K562 (cell line): Measurements from ENCODE around the gene NECAB3. TPM values are rescaled to one million over a fixed set of nuclear protein-coding genes. Genes with fewer than 3 reads are reported as not detected.
A peak's percentile ranks its signal among the peaks of the same experiment; 100 is the strongest.

ENCODE experiments used
- BACH1 ChIP-seq: fragments of 200-800 bp; sonication (Bioruptor generic); IDR thresholded peaks from 2 replicates; pipeline ENCODE4 v1.6.1; 2016; ENCODE audit warnings: missing genetic modification characterization, missing compliant biosample characterization
- CC2D1A ChIP-seq: fragments of 450-650 bp; IDR thresholded peaks from 2 replicates; pipeline ENCODE4 v1.6.1; 2017; ENCODE audit warnings: mild to moderate bottlenecking
- CCNT2 ChIP-seq: IDR thresholded peaks from 2 replicates; pipeline ENCODE4 v1.6.1; 2011; ENCODE audit warnings: borderline replicate concordance, low read depth, mild to moderate bottlenecking, moderate library complexity, mixed read lengths, low read length; ENCODE audit not compliant: insufficient read length; ENCODE audit errors: extremely low read depth
- COPS2 ChIP-seq: fragments of 450-650 bp; conservative IDR thresholded peaks from 2 replicates; pipeline ENCODE4 v1.6.1; 2016; ENCODE audit warnings: mild to moderate bottlenecking, moderate library complexity
- ELF1 ChIP-seq: fragments of 200-800 bp; sonication (Bioruptor generic); IDR thresholded peaks from 2 replicates; pipeline ENCODE4 v1.6.1; 2016; ENCODE audit warnings: missing genetic modification characterization, missing compliant biosample characterization
- MED1 ChIP-seq: sonication (generic); formaldehyde crosslinking; IDR thresholded peaks from 2 replicates; pipeline ENCODE4 v1.8.1; 2023; ENCODE audit warnings: missing genetic modification reagents, borderline replicate concordance
- MTA3 ChIP-seq: fragments of 450-650 bp; formaldehyde crosslinking; IDR thresholded peaks from 2 replicates; pipeline ENCODE4 v1.6.1; 2017; ENCODE audit warnings: mild to moderate bottlenecking, borderline replicate concordance
- NR3C1 ChIP-seq: sonication (generic); formaldehyde crosslinking; IDR thresholded peaks from 2 replicates; pipeline ENCODE4 v1.8.1; 2022; ENCODE audit warnings: missing genetic modification reagents
- SOX6 ChIP-seq: fragments of 450-650 bp; IDR thresholded peaks from 2 replicates; pipeline ENCODE4 v1.6.1; 2014; ENCODE audit warnings: mild to moderate bottlenecking
- ZNF12 ChIP-seq: sonication (generic); formaldehyde crosslinking; IDR thresholded peaks from 2 replicates; pipeline ENCODE4 v1.4.0; 2020; ENCODE audit warnings: mild to moderate bottlenecking, missing genetic modification reagents
- ZNF184 ChIP-seq: sonication (generic); formaldehyde crosslinking; IDR thresholded peaks from 2 replicates; pipeline ENCODE4 v1.5.0; 2020; ENCODE audit warnings: missing genetic modification reagents
- ZNF444 ChIP-seq: fragments of 250-450 bp; sonication (Bioruptor Pico); IDR thresholded peaks from 2 replicates; pipeline ENCODE4 v1.4.0; 2020; ENCODE audit warnings: mild to moderate bottlenecking, moderate library complexity
- ZNF583 ChIP-seq: fragments of 250-450 bp; sonication (Bioruptor Pico); IDR thresholded peaks from 2 replicates; pipeline ENCODE4 v1.4.0; 2020
- polyA plus RNA-seq, 8 experiments: library from polyadenylated mRNA; depleted of rRNA in 4 of 8; stranded (reverse) in 5 of 8; unstranded in 3 of 8; fragments of >200 nt; fragmentation: Nextera tagmentation in 2 of 8; fragmentation: Illumina TruSeq in 1 of 8; extraction: Ambion mirVana in 2 of 8; extraction: Trizol in 1 of 8; gene quantifications; 2 replicates each; pipeline versions ENCODE4 v1.2.1 to v1.2.3, GENCODE V29; 2011 to 2014; ENCODE audit warnings: inconsistent platforms in 1 of 8, missing spikeins in 1 of 8
- total RNA-seq, 7 experiments: library from RNA; depleted of rRNA in 6 of 7; stranded (reverse); fragments of >200 nt in 6 of 7; fragmentation: Illumina TruSeq in 2 of 7; extraction: Trizol in 2 of 7; gene quantifications; 2 replicates each; pipeline versions ENCODE4 v1.2.1 to v1.2.3, GENCODE V29; 2011 to 2021; ENCODE audit warnings: low replicate concordance in 1 of 7
- TF ChIP-seq, protein P1 (sequence below): IDR thresholded peaks from 2 replicates; pipeline ENCODE4 v1.6.1; 2011; ENCODE audit not compliant: insufficient read length; ENCODE audit errors: extremely low read depth
- TF ChIP-seq, protein P2 (sequence below): IDR thresholded peaks from 3 replicates; pipeline ENCODE4 v1.6.1; 2011; ENCODE audit warnings: borderline replicate concordance, mild to moderate bottlenecking; ENCODE audit not compliant: insufficient read length, insufficient read depth
- TF ChIP-seq, protein P3 (sequence below): fragments of 250-450 bp; sonication (Bioruptor Pico); IDR thresholded peaks from 2 replicates; pipeline ENCODE4 v1.5.1; 2021; ENCODE audit warnings: mild to moderate bottlenecking
- TF ChIP-seq, protein P4 (sequence below): fragments of 250-450 bp; sonication (Bioruptor Pico); IDR thresholded peaks from 2 replicates; pipeline ENCODE4 v1.5.0; 2021

Gene NECAB3
- total and polyA plus RNA-seq, 9 of the 15 experiments (the other 6 are each of a cell fraction or from before 2014, with no cell fraction given), result 0.94 to 63.3 (median 31.5) TPM

DNA sequence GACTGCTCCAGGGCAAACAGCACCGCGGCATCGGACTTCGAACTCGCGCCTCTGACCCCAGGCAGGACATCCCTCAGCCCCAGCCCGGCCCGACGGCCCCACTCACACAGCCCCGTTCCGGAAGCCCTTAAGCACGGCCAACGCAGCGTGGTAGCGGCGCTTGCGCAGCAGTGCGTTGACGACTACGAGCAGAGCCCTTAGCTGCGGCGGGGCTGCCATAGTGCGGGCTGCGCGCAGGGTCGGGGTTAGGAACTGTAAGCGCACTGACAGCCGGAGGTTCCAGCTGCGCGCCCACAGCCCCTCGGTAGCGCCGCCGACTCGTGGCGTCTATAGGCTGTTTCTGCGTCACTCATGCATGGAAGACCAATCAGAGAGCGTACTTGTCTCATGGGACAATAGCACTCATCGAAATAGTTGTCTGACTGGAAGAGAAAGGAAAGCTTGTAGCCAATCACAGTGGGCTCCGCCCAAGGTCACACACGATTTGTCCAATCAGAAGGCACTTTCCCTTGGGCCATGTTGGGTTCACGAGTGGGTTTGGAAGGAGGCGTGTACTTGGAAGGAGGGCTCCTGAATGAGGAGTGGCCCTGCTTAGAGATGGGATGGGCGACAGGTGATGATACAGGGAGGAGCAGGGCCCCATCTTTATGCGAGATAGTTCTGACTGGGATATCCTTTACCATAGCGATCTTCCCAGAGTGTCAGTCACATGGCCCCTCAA is 45.9 kb upstream of the NECAB3 start, which contains the start of gene PXMP4 (continued):
- TF ChIP-seq, protein P1, sequence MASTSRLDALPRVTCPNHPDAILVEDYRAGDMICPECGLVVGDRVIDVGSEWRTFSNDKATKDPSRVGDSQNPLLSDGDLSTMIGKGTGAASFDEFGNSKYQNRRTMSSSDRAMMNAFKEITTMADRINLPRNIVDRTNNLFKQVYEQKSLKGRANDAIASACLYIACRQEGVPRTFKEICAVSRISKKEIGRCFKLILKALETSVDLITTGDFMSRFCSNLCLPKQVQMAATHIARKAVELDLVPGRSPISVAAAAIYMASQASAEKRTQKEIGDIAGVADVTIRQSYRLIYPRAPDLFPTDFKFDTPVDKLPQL, result no peak
- no peak for TF ChIP-seq ZNF184 (CRISPR knock-in tag)
- TF ChIP-seq ELF1 (tag), result no peak
- 0 out of 2 replicates have a peak, but pooled peaks have one; percentile 42 for TF ChIP-seq ZNF583 (CRISPR knock-in tag)
- TF ChIP-seq SOX6, result no peak
- TF ChIP-seq BACH1 (tag), result 0 out of 2 replicates have a peak, but pooled peaks have one; percentile 46
- TF ChIP-seq COPS2, result no peak
- TF ChIP-seq MED1, result 0 out of 2 replicates have a peak, but pooled peaks have one; percentile 46
- TF ChIP-seq, protein P2, sequence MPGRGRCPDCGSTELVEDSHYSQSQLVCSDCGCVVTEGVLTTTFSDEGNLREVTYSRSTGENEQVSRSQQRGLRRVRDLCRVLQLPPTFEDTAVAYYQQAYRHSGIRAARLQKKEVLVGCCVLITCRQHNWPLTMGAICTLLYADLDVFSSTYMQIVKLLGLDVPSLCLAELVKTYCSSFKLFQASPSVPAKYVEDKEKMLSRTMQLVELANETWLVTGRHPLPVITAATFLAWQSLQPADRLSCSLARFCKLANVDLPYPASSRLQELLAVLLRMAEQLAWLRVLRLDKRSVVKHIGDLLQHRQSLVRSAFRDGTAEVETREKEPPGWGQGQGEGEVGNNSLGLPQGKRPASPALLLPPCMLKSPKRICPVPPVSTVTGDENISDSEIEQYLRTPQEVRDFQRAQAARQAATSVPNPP, result no peak
- TF ChIP-seq ZNF444 (CRISPR knock-in tag), result no peak
- TF ChIP-seq, protein P3, sequence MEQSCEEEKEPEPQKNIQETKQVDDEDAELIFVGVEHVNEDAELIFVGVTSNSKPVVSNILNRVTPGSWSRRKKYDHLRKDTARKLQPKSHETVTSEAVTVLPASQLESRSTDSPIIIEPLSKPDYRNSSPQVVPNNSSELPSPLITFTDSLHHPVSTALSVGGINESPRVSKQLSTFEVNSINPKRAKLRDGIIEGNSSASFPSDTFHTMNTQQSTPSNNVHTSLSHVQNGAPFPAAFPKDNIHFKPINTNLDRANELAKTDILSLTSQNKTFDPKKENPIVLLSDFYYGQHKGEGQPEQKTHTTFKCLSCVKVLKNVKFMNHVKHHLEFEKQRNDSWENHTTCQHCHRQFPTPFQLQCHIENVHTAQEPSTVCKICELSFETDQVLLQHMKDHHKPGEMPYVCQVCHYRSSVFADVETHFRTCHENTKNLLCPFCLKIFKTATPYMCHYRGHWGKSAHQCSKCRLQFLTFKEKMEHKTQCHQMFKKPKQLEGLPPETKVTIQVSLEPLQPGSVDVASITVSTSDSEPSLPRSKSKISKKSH (CRISPR knock-in tag), result no peak
- peak; percentile 82 for TF ChIP-seq MTA3
- TF ChIP-seq ZNF12 (CRISPR knock-in tag), result no peak
- TF ChIP-seq CCNT2, result no peak
- TF ChIP-seq, protein P4, sequence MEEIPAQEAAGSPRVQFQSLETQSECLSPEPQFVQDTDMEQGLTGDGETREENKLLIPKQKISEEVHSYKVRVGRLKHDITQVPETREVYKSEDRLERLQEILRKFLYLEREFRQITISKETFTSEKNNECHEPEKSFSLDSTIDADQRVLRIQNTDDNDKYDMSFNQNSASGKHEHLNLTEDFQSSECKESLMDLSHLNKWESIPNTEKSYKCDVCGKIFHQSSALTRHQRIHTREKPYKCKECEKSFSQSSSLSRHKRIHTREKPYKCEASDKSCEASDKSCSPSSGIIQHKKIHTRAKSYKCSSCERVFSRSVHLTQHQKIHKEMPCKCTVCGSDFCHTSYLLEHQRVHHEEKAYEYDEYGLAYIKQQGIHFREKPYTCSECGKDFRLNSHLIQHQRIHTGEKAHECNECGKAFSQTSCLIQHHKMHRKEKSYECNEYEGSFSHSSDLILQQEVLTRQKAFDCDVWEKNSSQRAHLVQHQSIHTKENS (CRISPR knock-in tag), result no peak
- TF ChIP-seq CC2D1A, result peak; percentile 80
- TF ChIP-seq NR3C1 (CRISPR knock-in tag), result no peak
